RWPE1 (cell line): Measurements from ENCODE around the gene PLEKHJ1.

ENCODE experiments used
- CTCF ChIA-PET: fragments of 350-600 bp; sonication (Branson Sonifier 250); formaldehyde crosslinking; extraction: SDS; loops from one replicate; lab custom pipeline; 2021; lab: Yijun Ruan, JAX
- POLR2A ChIA-PET: fragments of 400-600 bp; formaldehyde crosslinking; extraction: SDS; loops from one replicate; lab custom pipeline; 2020; ENCODE audit warnings: antibody characterized with exemption; ENCODE audit not compliant: low non-redundant PET; lab: Yijun Ruan, JAX
- DNase-seq: peaks from one replicate; pipeline ENCODE4 v3.0.0; 2012; ENCODE audit warnings: low spot score
- H3K27ac ChIP-seq: fragments of 450-650 bp; 2 replicates; pipeline ENCODE4 v1.5.1; 2017
- CTCF ChIP-seq: fragments of 450-650 bp; conservative IDR thresholded peaks from 2 replicates; pipeline ENCODE4 v1.5.1; 2017; ENCODE audit warnings: low read depth, mild to moderate bottlenecking

PLEKHJ1 gene

DNA sequence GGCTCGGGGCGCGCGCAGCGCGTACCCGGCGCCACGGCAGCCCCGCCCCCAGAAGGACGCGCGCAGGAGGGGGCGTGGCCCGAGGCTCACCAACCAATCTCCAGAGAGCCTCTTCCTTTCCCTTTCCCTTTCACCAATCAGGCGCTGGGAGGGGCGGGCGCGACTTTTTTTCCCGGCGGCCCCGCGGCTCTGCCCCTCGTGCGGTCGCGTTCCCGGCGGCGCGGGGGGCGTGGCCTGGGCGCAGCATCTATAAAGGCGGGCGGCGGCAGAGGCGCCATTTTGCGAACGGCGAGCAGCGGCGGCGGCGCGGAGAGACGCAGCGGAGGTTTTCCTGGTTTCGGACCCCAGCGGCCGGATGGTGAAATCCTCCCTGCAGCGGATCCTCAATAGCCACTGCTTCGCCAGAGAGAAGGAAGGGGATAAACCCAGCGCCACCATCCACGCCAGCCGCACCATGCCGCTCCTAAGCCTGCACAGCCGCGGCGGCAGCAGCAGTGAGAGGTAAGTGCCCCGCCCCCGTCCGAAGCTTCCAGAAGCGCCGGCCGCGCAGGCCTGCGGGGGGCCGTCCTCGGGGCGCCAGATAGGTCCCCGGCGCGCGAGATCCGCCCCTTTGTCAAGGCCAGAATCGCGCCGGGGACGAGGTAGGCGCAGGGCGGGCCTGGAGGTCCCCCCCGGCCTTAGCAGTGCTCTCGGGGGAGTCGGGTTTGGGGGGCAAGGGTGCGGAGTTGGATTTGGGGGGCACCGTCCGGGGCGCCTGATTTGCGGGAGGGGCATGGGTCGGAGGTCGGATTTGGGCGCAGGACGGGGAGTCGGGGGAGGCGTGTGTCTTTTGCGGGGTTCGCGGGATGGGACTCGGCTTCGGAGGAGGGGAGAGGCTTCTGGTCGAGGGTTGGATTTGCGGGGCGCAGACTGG is 33.4 kb upstream of the PLEKHJ1 start:
- CTCF ChIA-PET = no interaction called here
- H3K27ac ChIP-seq = peak overlapping the region; percentile 94
- TF ChIP-seq CTCF = no peak
- POLR2A ChIA-PET = interaction anchor here (0.9 kb wide), 1 partner anchor 9 kb away, joined by 3 read pairs; no protein-coding TSS in a partner anchor
- peak; percentile 100 for DNase-seq

DNA sequence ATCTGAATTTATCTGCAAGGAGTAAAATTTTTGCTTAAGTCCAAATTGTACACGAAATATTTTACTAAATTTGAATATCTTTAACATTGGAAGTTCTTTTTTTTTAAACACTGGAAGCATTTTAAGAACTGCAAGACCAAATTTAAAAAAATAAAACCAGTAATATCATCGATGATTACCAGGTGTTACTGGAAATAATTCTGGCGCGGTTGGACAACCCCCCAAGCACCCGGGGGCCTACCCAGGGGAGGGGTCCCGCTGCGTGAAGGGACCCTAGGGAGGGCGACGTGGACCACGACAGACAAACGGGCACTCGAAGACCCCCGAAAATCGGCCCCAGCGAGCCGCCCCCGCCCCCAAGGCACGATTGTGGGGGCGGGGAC is 32.7 kb upstream of the PLEKHJ1 start:
- ChIA-PET POLR2A (no interaction called here), CTCF (no interaction called here)
- TF ChIP-seq CTCF = no peak
- peak overlapping the region; percentile 94 for H3K27ac ChIP-seq
- no peak for DNase-seq

- CTCF ChIA-PET = no interaction called here
- TF ChIP-seq CTCF = no peak
- POLR2A ChIA-PET = no interaction called here
- no peak overlapping the region for H3K27ac ChIP-seq
- no peak for DNase-seq
Measured at GRCh38 chr19:2268480-2268830, 32.3 kb upstream of the PLEKHJ1 start.

DNA sequence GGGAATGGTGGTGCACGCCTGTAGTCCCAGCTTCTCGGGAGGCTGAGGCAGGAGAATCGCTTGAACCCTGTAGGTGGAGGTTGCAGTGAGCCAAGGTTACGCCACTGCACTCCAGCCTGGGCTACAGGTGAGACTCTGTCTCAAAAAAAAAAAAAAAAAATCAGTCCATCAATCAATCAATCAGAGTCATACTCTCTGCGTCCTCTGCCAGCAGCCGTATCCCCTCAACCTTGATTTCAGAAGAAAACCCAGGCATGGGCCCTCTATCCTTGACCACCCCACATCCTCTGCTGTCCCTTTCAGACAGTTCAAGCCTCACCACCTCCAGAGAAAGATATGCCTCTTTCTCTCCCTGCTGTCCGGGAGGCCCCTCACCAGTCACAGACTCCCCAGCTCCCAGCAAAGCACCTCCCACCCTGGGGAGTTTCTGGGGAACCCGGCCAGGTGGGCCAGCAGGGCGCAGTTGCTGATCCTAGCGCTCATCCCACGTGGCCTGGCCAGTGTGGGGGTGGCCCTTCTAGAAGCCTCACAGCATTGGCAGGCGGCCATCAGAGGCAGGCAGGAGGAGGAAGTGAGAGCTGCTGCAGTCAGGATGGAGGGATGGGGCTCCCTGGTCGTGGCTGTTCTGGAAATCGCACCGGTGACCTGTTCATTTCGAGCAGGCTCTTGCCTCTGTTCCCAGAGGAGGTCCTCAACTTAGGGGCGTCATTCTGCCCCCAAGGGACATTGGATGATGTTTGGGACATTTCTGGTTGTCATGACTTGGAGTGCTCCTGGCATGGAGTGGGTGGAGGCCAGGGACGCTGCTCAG is 30.3 kb upstream of the PLEKHJ1 start:
- ChIA-PET POLR2A (no interaction called here), CTCF (interaction anchor here (0.7 kb wide), 2 partner anchors 12 to 156 kb away, joined by 3 to 4 read pairs; no protein-coding TSS in a partner anchor)
- DNase-seq = no peak
- no peak for TF ChIP-seq CTCF
- 0 out of 2 replicates have a peak overlapping the region, but pooled peaks have one; percentile 25 for H3K27ac ChIP-seq

DNA sequence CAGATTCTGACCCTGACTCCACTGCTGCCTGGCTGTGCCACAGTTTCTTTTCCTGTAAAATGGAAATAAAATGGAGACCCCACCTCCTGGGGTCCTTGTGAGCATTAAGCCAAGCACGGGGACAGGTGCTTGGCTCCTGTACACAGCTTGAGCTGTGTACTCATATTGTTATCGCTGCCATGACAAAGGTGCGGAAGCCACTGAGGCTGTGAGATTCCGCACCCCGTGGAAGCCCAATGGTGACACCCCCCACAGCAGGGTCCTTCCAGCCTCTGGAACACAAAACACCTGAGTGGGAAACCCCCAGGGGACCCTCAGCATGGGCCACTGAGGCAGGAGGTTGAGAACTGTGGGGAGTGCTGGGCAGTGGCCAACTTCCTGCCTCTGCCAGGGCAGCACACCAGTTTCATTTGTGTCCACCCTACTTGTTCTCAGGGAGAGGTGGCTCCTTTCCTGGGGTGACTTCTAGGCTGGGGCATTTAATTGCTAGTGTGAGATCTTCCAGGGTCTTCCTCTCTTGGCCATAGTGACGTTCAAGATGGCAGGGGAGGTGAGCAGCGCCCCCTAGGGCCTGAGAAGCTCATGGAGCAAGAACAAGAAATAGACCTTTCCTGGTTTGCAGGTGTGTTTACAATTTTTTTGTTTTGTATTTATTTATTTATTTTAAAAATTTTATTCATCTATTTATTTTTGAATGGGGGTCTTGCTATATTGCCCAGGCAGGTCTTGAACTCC is 25.5 kb upstream of the PLEKHJ1 start:
- H3K27ac ChIP-seq = no peak overlapping the region
- peak; percentile 34 for TF ChIP-seq CTCF
- POLR2A ChIA-PET = no interaction called here
- DNase-seq = no peak
- CTCF ChIA-PET = interaction anchor here (1.2 to 1.5 kb wide), 2 partner anchors 8 to 21 kb away, joined by 3 to 4 read pairs; no protein-coding TSS in a partner anchor

DNA sequence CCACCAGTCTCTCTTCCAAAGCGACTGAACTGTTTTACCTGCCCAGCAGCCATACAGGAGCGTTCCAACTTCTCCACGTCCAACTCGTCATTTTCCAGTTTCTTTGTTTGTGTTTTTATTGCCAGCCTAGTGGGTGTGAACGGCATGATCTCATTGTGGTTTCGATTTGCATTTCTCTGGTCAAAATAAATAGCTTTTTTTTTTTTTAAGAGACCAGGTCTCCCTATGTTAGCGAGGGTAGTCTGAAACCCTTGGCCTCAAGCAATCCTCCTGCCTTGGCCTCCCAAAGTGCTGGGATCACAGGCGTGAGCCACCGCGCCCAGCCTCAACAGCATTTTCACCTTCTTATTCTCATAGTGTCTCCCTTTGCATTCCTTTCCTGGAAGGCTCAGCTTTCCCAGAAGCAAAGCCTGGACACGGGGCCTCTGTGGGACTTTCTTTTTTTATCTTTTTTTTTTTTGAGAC is 24.2 kb upstream of the PLEKHJ1 start:
- DNase-seq = no peak
- POLR2A ChIA-PET = interaction anchor here (0.6 kb wide), 1 partner anchor 118 kb away, joined by 3 read pairs; no protein-coding TSS in a partner anchor
- CTCF ChIA-PET = interaction anchor here (0.6 to 1.5 kb wide), 2 partner anchors 20 to 265 kb away, joined by 3 read pairs; no protein-coding TSS in a partner anchor
- peak overlapping the region; percentile 28 for H3K27ac ChIP-seq
- TF ChIP-seq CTCF = no peak
